Tibial artery (tissue), 4 donors: ENCODE results near the gene SLC24A4.

Experiments
- DNase-seq, 2 donors: peaks; one replicate each; pipeline ENCODE4 v3.0.0-alpha.2; 2019
- H3K27ac ChIP-seq, 2 donors: fragments of 200-600 bp; sonication (generic) in 1 of 2; 1 replicate in 1 of 2; 2 replicates in 1 of 2; pipeline ENCODE4 v1.5.1; 2018 to 2019; ENCODE audit warnings: mild to moderate bottlenecking in 1 of 2
- H3K27me3 ChIP-seq, 2 donors: fragments of 200-600 bp; sonication (generic) in 1 of 2; one replicate each; pipeline versions ENCODE4 v1.5.1 to v1.6.0; 2016 to 2019
- H3K36me3 ChIP-seq, 3 donors: fragments of 200-600 bp; sonication (generic) in 2 of 3; one replicate each; pipeline ENCODE4 v1.5.1; 2016 to 2019; ENCODE audit warnings: mild to moderate bottlenecking in 2 of 3
- H3K4me1 ChIP-seq, 4 donors: fragments of 200-600 bp; sonication (generic) in 2 of 4; 1 replicate in 3 of 4; 2 replicates in 1 of 4; pipeline ENCODE4 v1.5.1; 2016 to 2019
- H3K4me3 ChIP-seq, 2 donors: fragments of 200-600 bp; sonication (generic) in 1 of 2; 1 replicate in 1 of 2; 2 replicates in 1 of 2; pipeline ENCODE4 v1.5.1; 2018 to 2019; ENCODE audit warnings: mild to moderate bottlenecking in 2 of 2
- H3K9me3 ChIP-seq, 3 donors: fragments of 200-600 bp; sonication (generic) in 1 of 3; one replicate each; pipeline ENCODE4 v1.5.1; 2016 to 2019
- CTCF ChIP-seq, 2 experiments: fragments of 200-600 bp in 1 of 2; fragments of 450-650 bp in 1 of 2; IDR thresholded peaks; one replicate each; pipeline ENCODE4 v1.5.1; 2017 to 2019; ENCODE audit warnings: antibody characterized with exemption in 2 of 2, mild to moderate bottlenecking in 1 of 2, moderate library complexity in 1 of 2
- intact Hi-C: fragments of 100-400 bp; cut with DNase I; formaldehyde crosslinking; loops from one replicate; pipeline ENCODE4 v1.15.0; 2023; ENCODE audit warnings: low total_unique reads

SLC24A4 gene

GRCh38 chr14:92527721-92528120 lies 204.8 kb downstream of the SLC24A4 start:
- intact Hi-C loops = no loop called here
- Histone ChIP-seq H3K27ac (no peak overlapping the region), H3K9me3 (no peaks in the 10 kb centered on the region), H3K4me3 (no peak overlapping the region), H3K27me3 (no peaks in the 10 kb centered on the region), H3K36me3 (no peaks in the 10 kb centered on the region), H3K4me1 (peaks cover 0 to 20% (median 8%) of the 10 kb centered on the region in 4 donors)
- no peak for DNase-seq
- no peak for TF ChIP-seq CTCF (IDR thresholded peaks at IDR 0.05)

- intact Hi-C loops = no loop called here
Observed at GRCh38 chr14:92528486-92529100, 205.6 kb downstream of the SLC24A4 start.

GRCh38 chr14:92529903-92530302 lies 206.9 kb downstream of the SLC24A4 start:
- Histone ChIP-seq H3K4me3 (no peak overlapping the region), H3K9me3 (no peaks in the 10 kb centered on the region), H3K36me3 (no peaks in the 10 kb centered on the region), H3K27ac (no peak overlapping the region), H3K4me1 (peaks cover 0 to 23% (median 4%) of the 10 kb centered on the region in 4 donors), H3K27me3 (no peaks in the 10 kb centered on the region)
- intact Hi-C loops = no loop called here
- DNase-seq = no peak
- no peak for TF ChIP-seq CTCF (IDR thresholded peaks at IDR 0.05)

More at GRCh38 chr14:92528486-92529100, 205.6 kb downstream of the SLC24A4 start:
- H3K9me3 ChIP-seq = no peaks in the 10 kb centered on the region
- H3K36me3 ChIP-seq = no peaks in the 10 kb centered on the region
- no peak overlapping the region for H3K4me3 ChIP-seq
- no peak overlapping the region for H3K27ac ChIP-seq
- H3K27me3 ChIP-seq = no peaks in the 10 kb centered on the region
- no peak for DNase-seq
- TF ChIP-seq CTCF (IDR thresholded peaks at IDR 0.05) = no peak
- H3K4me1 ChIP-seq = peaks cover 0 to 24% (median 8%) of the 10 kb centered on the region in 4 donors

DNA sequence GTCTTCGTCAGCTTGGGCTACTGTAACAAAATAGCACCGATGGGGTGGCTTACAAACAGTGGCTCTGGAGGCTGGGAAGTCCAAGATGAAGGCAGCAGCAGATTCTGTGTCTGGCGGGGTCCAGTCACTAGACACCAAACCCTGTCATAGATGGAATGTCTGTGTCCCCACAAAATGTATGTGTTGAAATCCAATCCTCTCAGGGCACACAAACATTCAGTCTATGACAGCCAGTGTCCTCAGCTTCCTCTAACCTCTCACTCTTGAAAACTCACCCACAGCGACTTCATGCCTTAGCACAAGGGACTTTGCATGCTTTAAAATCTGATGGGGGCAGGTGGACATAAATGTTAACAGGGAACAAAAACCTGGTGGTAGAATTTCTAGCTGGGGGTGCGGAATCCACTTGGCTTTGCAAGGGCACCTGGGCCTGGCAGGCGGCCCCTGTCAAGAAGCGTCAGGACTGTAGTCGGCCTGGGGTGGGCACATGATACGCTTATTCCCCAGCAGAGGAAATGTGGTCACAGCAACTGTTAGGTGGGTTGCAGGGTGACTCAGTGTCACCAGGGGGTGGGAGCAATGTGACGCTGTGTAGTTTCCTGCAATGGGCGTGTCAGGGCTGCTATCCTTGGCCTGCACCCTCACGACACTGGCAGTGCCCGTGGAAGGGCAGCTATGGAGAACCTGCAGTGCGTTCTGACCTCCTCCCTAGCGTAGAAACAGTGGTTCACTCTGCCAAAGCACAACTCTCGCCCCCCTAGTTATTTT lies 208.3 kb downstream of the SLC24A4 start:
- intact Hi-C loops = no loop called here
- Histone ChIP-seq H3K27me3 (no peaks in the 10 kb centered on the region), H3K27ac (no peak overlapping the region), H3K4me3 (no peak overlapping the region), H3K9me3 (no peaks in the 10 kb centered on the region), H3K4me1 (peaks cover 0 to 15% (median 1%) of the 10 kb centered on the region in 4 donors), H3K36me3 (no peaks in the 10 kb centered on the region)
- peak in 1 of 2 donors; percentile 69 for DNase-seq
- no peak for TF ChIP-seq CTCF (IDR thresholded peaks at IDR 0.05)

DNA sequence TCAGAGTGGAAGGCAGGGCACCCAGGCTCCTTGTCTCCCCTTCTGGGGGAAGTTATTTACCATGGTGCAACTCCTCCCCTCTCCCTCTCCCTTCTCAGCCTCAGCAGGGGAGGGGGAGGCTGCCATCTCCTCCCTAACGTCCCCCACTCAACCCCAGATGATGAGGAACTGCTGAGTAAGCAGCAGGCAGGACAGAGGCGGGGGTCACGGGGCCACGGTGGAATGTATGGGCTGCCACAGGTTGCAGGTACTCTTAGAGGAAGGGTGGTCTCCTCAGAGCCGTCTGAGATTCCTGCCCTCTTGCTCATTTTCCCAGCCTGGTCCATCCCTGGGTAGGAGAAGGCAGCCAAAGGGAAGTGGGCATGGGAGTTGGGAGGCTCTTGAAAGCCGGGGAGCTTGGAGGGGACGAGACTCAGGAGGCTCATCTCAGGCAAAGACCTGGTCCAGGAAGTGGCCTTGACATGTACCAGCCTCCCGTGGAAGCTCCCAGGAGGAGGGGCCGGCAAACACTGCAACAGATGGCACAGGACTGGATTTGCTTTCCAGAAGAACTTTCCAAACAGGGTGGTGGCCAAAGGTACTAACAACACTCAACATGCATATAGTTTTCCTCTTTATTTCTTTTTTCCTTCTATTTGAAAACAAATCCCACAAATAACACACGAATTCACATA lies 209.7 kb downstream of the SLC24A4 start:
- Histone ChIP-seq H3K27ac (no peak overlapping the region), H3K4me3 (no peak overlapping the region), H3K36me3 (no peaks in the 10 kb centered on the region), H3K9me3 (no peaks in the 10 kb centered on the region), H3K27me3 (no peaks in the 10 kb centered on the region), H3K4me1 (peaks cover 0 to 19% (median 1%) of the 10 kb centered on the region in 4 donors)
- intact Hi-C loops = no loop called here
- no peak for TF ChIP-seq CTCF (IDR thresholded peaks at IDR 0.05)
- no peak for DNase-seq
